K562 (cell line): ENCODE measurements around the gene TADA1. TPM values are rescaled to one million over a fixed set of nuclear protein-coding genes. Genes with fewer than 3 reads are reported as not detected.

Source experiments
- CUX1 ChIP-seq: fragments of 200-800 bp; sonication (Bioruptor generic); IDR thresholded peaks from 2 replicates; pipeline ENCODE4 v1.6.1; 2016; ENCODE audit warnings: missing genetic modification characterization, missing compliant biosample characterization
- E2F1 ChIP-seq: sonication (generic); formaldehyde crosslinking; IDR thresholded peaks from 2 replicates; pipeline ENCODE4 v1.8.1; 2023; ENCODE audit warnings: mild to moderate bottlenecking, missing genetic modification reagents, moderate library complexity
- ETV1 ChIP-seq: fragments of 450-650 bp; conservative IDR thresholded peaks from 2 replicates; pipeline ENCODE4 v1.6.1; 2016; ENCODE audit warnings: missing genetic modification characterization, control low read depth, low read depth, missing compliant biosample characterization
- GTF2E2 ChIP-seq: fragments of 200-800 bp; sonication (Bioruptor generic); IDR thresholded peaks from 2 replicates; pipeline ENCODE4 v1.6.1; 2016; ENCODE audit warnings: missing genetic modification characterization, missing compliant biosample characterization
- HOXB6 ChIP-seq: fragments of 250-450 bp; sonication (Bioruptor Pico); IDR thresholded peaks from 2 replicates; pipeline ENCODE4 v1.5.1; 2022; ENCODE audit warnings: mild to moderate bottlenecking, borderline replicate concordance
- MYC ChIP-seq, 2 experiments: fragments of 250-450 bp in 1 of 2; sonication (Bioruptor Pico) in 1 of 2; IDR thresholded peaks; 2 replicates each; pipeline versions ENCODE4 v1.5.1 to v1.6.1; 2012 to 2021; ENCODE audit warnings: low read depth in 2 of 2, borderline replicate concordance in 1 of 2, improper control_type of control experiment in 1 of 2, low read length in 1 of 2, mild to moderate bottlenecking in 1 of 2, moderate library complexity in 1 of 2
- NCOA2 ChIP-seq, 2 experiments: fragments of 450-650 bp; IDR thresholded peaks; 2 replicates each; pipeline ENCODE4 v1.6.1; 2018; ENCODE audit warnings: mild to moderate bottlenecking in 2 of 2, moderate library complexity in 1 of 2; ENCODE audit not compliant: partially characterized antibody in 2 of 2
- RBFOX2 ChIP-seq: fragments of 200-400 bp; formaldehyde crosslinking; IDR thresholded peaks from 2 replicates; pipeline ENCODE4 v1.6.1; 2017; ENCODE audit warnings: low read depth, mild to moderate bottlenecking, low read length, moderate library complexity
- SREBF2 ChIP-seq: sonication (generic); formaldehyde crosslinking; IDR thresholded peaks from 2 replicates; pipeline ENCODE4 v1.4.0; 2020; ENCODE audit warnings: mild to moderate bottlenecking, missing genetic modification reagents
- TAF9B ChIP-seq: fragments of 450-650 bp; IDR thresholded peaks from 2 replicates; pipeline ENCODE4 v1.6.1; 2018; ENCODE audit warnings: mild to moderate bottlenecking; ENCODE audit not compliant: partially characterized antibody
- ZBED1 ChIP-seq: IDR thresholded peaks from 2 replicates; pipeline ENCODE4 v1.6.1; 2014
- ZNF277 ChIP-seq: fragments of 250-450 bp; sonication (Bioruptor Pico); IDR thresholded peaks from 2 replicates; pipeline ENCODE4 v1.8.0; 2022; ENCODE audit warnings: inconsistent platforms, mild to moderate bottlenecking, moderate library complexity, borderline replicate concordance
- ZNF699 ChIP-seq: fragments of 250-450 bp; sonication (Bioruptor Pico); IDR thresholded peaks from 2 replicates; pipeline ENCODE4 v1.8.0; 2021; ENCODE audit warnings: mild to moderate bottlenecking, moderate library complexity; ENCODE audit not compliant: insufficient replicate concordance
- polyA plus RNA-seq, 8 experiments: library from polyadenylated mRNA; depleted of rRNA in 4 of 8; stranded (reverse) in 5 of 8; unstranded in 3 of 8; fragments of >200 nt; fragmentation: Nextera tagmentation in 2 of 8; fragmentation: Illumina TruSeq in 1 of 8; extraction: Ambion mirVana in 2 of 8; extraction: Trizol in 1 of 8; gene quantifications; 2 replicates each; pipeline versions ENCODE4 v1.2.1 to v1.2.3, GENCODE V29; 2011 to 2014; ENCODE audit warnings: inconsistent platforms in 1 of 8, missing spikeins in 1 of 8
- total RNA-seq, 7 experiments: library from RNA; depleted of rRNA in 6 of 7; stranded (reverse); fragments of >200 nt in 6 of 7; fragmentation: Illumina TruSeq in 2 of 7; extraction: Trizol in 2 of 7; gene quantifications; 2 replicates each; pipeline versions ENCODE4 v1.2.1 to v1.2.3, GENCODE V29; 2011 to 2021; ENCODE audit warnings: low replicate concordance in 1 of 7
- TF ChIP-seq, protein P1 (sequence below): fragments of 250-450 bp; sonication (Bioruptor Pico); IDR thresholded peaks from 2 replicates; pipeline ENCODE4 v1.5.0; 2020; ENCODE audit warnings: mild to moderate bottlenecking, borderline replicate concordance

The TADA1 gene
- total and polyA plus RNA-seq, 9 of the 15 experiments (the other 6 are each of a cell fraction or from before 2014, with no cell fraction given) = 15.9 to 76.5 (median 28.7) TPM

DNA sequence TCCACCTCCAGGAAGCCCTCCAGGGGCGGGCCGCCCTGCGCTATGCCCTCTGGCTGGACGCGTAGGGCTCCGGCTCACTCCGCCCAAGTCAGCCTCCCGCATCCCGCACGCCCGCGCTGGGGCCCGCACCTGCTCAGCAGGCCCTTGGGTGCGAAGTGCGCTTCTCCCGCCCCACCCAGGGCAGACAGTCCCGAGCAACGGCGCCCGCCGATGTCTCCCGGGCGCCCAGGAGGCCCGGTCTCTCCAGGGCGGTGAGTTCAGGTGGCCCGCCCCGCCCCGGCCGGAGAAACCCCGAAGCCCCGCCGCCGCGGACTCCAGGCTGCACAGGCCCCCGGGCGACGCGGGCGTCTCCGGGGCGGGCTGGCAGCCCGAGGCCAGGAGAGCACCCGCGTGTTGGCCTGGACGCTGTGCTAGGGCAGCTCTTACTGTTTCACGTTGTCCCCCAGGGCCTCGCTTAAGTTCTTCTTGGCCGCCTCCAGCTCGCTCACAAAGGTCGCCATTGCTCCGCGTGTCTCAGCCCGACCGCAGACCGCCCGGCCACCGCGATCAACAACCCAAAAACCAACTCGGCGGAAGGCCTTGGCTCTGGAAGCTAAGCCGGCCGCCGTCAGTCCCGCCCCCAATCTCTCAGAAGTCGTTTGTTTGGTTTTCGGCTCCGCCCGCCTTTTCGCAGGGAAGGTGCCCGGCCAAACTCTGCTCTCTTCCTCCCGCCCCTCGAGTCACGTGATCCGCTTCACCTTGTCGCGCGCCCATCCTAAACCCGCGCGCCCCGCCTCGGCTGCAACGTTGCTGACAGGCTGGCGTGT, at the start of gene TADA1 (continued):
- TF ChIP-seq MYC (IDR thresholded peaks at IDR 0.05; ENCODE audit: low read depth, low read length) (peak; percentile 95), MYC (CRISPR knock-in tag; IDR thresholded peaks at IDR 0.05; ENCODE audit: borderline replicate concordance, low read depth) (peak; percentile 84; the same call in 1 of the 2 replicates), TAF9B (peak; percentile 61), HOXB6 (no peak), ZNF699 (CRISPR knock-in tag) (no peak), ZBED1 (no peak), GTF2E2 (no peak), ZNF277 (CRISPR knock-in tag) (no peak), NCOA2 (IDR thresholded peaks at IDR 0.05; ENCODE audit: partially characterized antibody in 2 of 2) (no peak), RBFOX2 (peak; percentile 98), SREBF2 (CRISPR knock-in tag) (no peak), CUX1 (CRISPR knock-in tag) (no peak), ETV1 (tag) (peak; percentile 47; the same call in 1 of the 2 replicates), E2F1 (CRISPR knock-in tag) (no peak; the same call in none of the 2 replicates)
- TF ChIP-seq, protein P1, sequence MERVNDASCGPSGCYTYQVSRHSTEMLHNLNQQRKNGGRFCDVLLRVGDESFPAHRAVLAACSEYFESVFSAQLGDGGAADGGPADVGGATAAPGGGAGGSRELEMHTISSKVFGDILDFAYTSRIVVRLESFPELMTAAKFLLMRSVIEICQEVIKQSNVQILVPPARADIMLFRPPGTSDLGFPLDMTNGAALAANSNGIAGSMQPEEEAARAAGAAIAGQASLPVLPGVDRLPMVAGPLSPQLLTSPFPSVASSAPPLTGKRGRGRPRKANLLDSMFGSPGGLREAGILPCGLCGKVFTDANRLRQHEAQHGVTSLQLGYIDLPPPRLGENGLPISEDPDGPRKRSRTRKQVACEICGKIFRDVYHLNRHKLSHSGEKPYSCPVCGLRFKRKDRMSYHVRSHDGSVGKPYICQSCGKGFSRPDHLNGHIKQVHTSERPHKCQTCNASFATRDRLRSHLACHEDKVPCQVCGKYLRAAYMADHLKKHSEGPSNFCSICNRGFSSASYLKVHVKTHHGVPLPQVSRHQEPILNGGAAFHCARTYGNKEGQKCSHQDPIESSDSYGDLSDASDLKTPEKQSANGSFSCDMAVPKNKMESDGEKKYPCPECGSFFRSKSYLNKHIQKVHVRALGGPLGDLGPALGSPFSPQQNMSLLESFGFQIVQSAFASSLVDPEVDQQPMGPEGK (CRISPR knock-in tag) = no peak
